HepG2 (cell line): ENCODE measurements around the gene MC1R. TPM values are rescaled to one million over a fixed set of nuclear protein-coding genes. Genes with fewer than 3 reads are reported as not detected.
A peak's percentile ranks its signal among the peaks of the same experiment; 100 is the strongest.

Source experiments
- ARID2 ChIP-seq: sonication (generic); formaldehyde crosslinking; IDR thresholded peaks from 2 replicates; pipeline ENCODE4 v1.8.1; 2022; ENCODE audit warnings: mild to moderate bottlenecking, missing genetic modification reagents, borderline replicate concordance
- ATF7-NPFF ChIP-seq: sonication (generic); formaldehyde crosslinking; IDR thresholded peaks from 2 replicates; pipeline ENCODE4 v1.8.1; 2023; ENCODE audit warnings: mild to moderate bottlenecking, low read depth, missing genetic modification reagents, moderate library complexity
- CBX1 ChIP-seq: IDR thresholded peaks from one replicate; pipeline ENCODE4 v1.6.1; 2016; ENCODE audit warnings: antibody characterized with exemption, low read depth
- MIER2 ChIP-seq: IDR thresholded peaks from 2 replicates; pipeline ENCODE4 v1.6.1; 2016; ENCODE audit warnings: missing biosample characterization, missing genetic modification reagents
- MLLT10 ChIP-seq: sonication (generic); formaldehyde crosslinking; IDR thresholded peaks from 2 replicates; pipeline ENCODE4 v1.4.0; 2020; ENCODE audit warnings: missing genetic modification reagents
- NFAT5 ChIP-seq: sonication (generic); formaldehyde crosslinking; IDR thresholded peaks from 2 replicates; pipeline ENCODE4 v1.4.0; 2020; ENCODE audit warnings: missing genetic modification reagents
- NR2F1 ChIP-seq, 2 experiments: fragments of 450-650 bp in 1 of 2; formaldehyde crosslinking in 1 of 2; IDR thresholded peaks; 2 replicates each; pipeline versions ENCODE4 v1.5.0 to v1.6.1; 2016 to 2020; ENCODE audit warnings: mild to moderate bottlenecking in 1 of 2, missing compliant biosample characterization in 1 of 2, missing genetic modification reagents in 1 of 2, moderate library complexity in 1 of 2
- PAWR ChIP-seq: sonication (generic); formaldehyde crosslinking; IDR thresholded peaks from 2 replicates; pipeline ENCODE4 v1.4.0; 2020; ENCODE audit warnings: missing genetic modification reagents, mild to moderate bottlenecking, borderline replicate concordance
- RBM39 ChIP-seq: fragments of 200-400 bp; formaldehyde crosslinking; IDR thresholded peaks from one replicate; pipeline ENCODE4 v1.6.1; 2018; ENCODE audit warnings: antibody characterized with exemption, mild to moderate bottlenecking, low read depth, low read length; ENCODE audit not compliant: poor library complexity, severe bottlenecking
- RFX1 ChIP-seq: fragments of 450-650 bp; IDR thresholded peaks from 2 replicates; pipeline ENCODE4 v1.6.1; 2017
- SALL1 ChIP-seq: sonication (generic); formaldehyde crosslinking; IDR thresholded peaks from 2 replicates; pipeline ENCODE4 v1.8.0; 2022; ENCODE audit warnings: mild to moderate bottlenecking, missing genetic modification reagents
- SOX6 ChIP-seq, 2 experiments: fragments of 450-650 bp in 1 of 2; sonication (generic) in 1 of 2; formaldehyde crosslinking in 1 of 2; IDR thresholded peaks; 2 replicates each; pipeline versions ENCODE4 v1.4.0 to v1.6.1; 2017 to 2020; ENCODE audit warnings: antibody characterized with exemption in 1 of 2, mild to moderate bottlenecking in 1 of 2, missing genetic modification reagents in 1 of 2
- ZBTB3 ChIP-seq: sonication (generic); formaldehyde crosslinking; IDR thresholded peaks from 2 replicates; pipeline ENCODE4 v1.4.0; 2020; ENCODE audit warnings: low read depth, mild to moderate bottlenecking, moderate library complexity, missing genetic modification reagents, borderline replicate concordance
- ZNF317 ChIP-seq: sonication (generic); formaldehyde crosslinking; IDR thresholded peaks from 2 replicates; pipeline ENCODE4 v1.5.0; 2020; ENCODE audit warnings: mild to moderate bottlenecking, missing genetic modification reagents
- ZNF343 ChIP-seq: sonication (generic); formaldehyde crosslinking; IDR thresholded peaks from 2 replicates; pipeline ENCODE4 v1.4.0; 2020; ENCODE audit warnings: mild to moderate bottlenecking, missing genetic modification reagents
- ZNF382 ChIP-seq: sonication (generic); formaldehyde crosslinking; IDR thresholded peaks from 2 replicates; pipeline ENCODE4 v1.5.0; 2020; ENCODE audit warnings: missing genetic modification reagents, mild to moderate bottlenecking, borderline replicate concordance
- ZNF512B ChIP-seq: sonication (generic); formaldehyde crosslinking; IDR thresholded peaks from 2 replicates; pipeline ENCODE4 v1.5.1; 2020; ENCODE audit warnings: missing genetic modification reagents, mild to moderate bottlenecking, borderline replicate concordance
- ZNF556 ChIP-seq: sonication (generic); formaldehyde crosslinking; IDR thresholded peaks from 2 replicates; pipeline ENCODE4 v1.4.0; 2020; ENCODE audit warnings: mild to moderate bottlenecking, missing genetic modification reagents, borderline replicate concordance
- ZNF749 ChIP-seq: sonication (generic); formaldehyde crosslinking; IDR thresholded peaks from 2 replicates; pipeline ENCODE4 v1.8.0; 2022; ENCODE audit warnings: mild to moderate bottlenecking, missing genetic modification reagents, moderate library complexity, borderline replicate concordance
- ZNF772 ChIP-seq: sonication (generic); formaldehyde crosslinking; IDR thresholded peaks from 2 replicates; pipeline ENCODE4 v1.5.0; 2020; ENCODE audit warnings: mild to moderate bottlenecking, missing genetic modification reagents
- ZSCAN29 ChIP-seq: sonication (generic); formaldehyde crosslinking; conservative IDR thresholded peaks from 2 replicates; pipeline ENCODE4 v1.4.0; 2020; ENCODE audit warnings: mild to moderate bottlenecking, missing genetic modification reagents
- ZSCAN31 ChIP-seq: sonication (generic); formaldehyde crosslinking; IDR thresholded peaks from 2 replicates; pipeline ENCODE4 v1.5.0; 2020; ENCODE audit warnings: low read depth, mild to moderate bottlenecking, missing genetic modification reagents
- polyA plus RNA-seq, 8 experiments: library from polyadenylated mRNA; depleted of rRNA in 3 of 8; stranded (reverse) in 7 of 8; unstranded in 1 of 8; fragments of >200 nt; fragmentation: Illumina TruSeq in 4 of 8; extraction: Trizol in 4 of 8; gene quantifications; 2 replicates each; pipeline versions ENCODE4 v1.2.1 to v1.2.3, GENCODE V29; 2011 to 2016; ENCODE audit warnings: low read depth in 4 of 8, missing spikeins in 1 of 8, mixed read lengths in 1 of 8; ENCODE audit not compliant: insufficient read depth in 1 of 8
- total RNA-seq, 5 experiments: library from RNA; depleted of rRNA; stranded (reverse); fragments of >200 nt; fragmentation: Illumina TruSeq; extraction: Trizol; gene quantifications; 2 replicates each; pipeline ENCODE4 v1.2.3, GENCODE V29; 2016; ENCODE audit warnings: low read depth in 1 of 5

Gene MC1R
- total and polyA plus RNA-seq, 2 of the 13 experiments (the other 11 are each of a cell fraction or from before 2014, with no cell fraction given), result 9.1 to 14.8 TPM

DNA sequence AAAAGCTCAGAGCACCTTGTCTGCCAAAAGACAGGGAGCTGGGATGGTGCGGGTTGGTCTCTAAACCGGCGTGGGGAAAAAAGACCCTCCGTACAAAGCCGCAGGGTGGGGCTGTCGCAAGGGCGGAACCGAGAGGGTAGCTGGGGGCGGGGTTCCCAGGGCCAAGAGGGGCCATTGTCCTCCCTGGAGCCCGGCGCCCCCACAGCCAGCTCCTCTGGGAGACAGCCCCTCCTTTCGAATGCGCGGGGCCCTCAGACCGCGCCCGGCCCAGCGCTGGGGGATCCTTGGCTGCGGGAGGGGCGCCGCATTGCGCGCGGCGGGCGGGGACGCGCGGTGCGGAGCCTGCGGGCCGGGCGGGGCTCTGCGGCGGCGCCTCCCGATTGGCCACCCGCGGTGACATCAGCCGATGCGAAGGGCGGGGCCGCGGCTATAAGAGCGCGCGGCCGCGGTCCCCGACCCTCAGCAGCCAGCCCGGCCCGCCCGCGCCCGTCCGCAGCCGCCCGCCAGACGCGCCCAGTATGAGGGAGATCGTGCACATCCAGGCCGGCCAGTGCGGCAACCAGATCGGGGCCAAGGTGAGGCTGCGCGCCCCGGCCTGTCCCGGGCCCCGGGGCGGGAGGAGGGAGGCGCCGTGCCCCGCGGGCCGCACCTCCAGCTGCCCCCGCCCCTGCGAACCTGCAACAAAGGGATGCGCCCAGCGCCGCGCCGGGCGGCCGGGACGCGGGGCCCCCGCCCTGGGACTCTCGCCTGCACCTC, 4.4 kb downstream of the MC1R start, which contains the start of gene TUBB3 (continued):
- TF ChIP-seq RBM39 (peak; percentile 79), MIER2 (CRISPR knock-in tag) (no peak), ZBTB3 (no peak), ZNF317 (CRISPR knock-in tag) (no peak), CBX1 (peak; percentile 87), ZNF343 (no peak), ZSCAN29 (CRISPR knock-in tag) (no peak), ZNF556 (no peak; the same call in 1 of the 2 replicates), NFAT5 (CRISPR knock-in tag) (peak; percentile 54; the same call in 1 of the 2 replicates), MLLT10 (no peak), RFX1 (no peak), NR2F1 (CRISPR knock-in tag; IDR thresholded peaks at IDR 0.05) (no peak), ZNF382 (CRISPR knock-in tag) (no peak), PAWR (CRISPR knock-in tag) (no peak), ATF7-NPFF (peak; percentile 90), ZSCAN31 (CRISPR knock-in tag) (peak; percentile 82), SOX6 (IDR thresholded peaks at IDR 0.05) (no peak), SOX6 (CRISPR knock-in tag; IDR thresholded peaks at IDR 0.05) (no peak), ZNF772 (CRISPR knock-in tag) (no peak; the same call in 1 of the 2 replicates), SALL1 (CRISPR knock-in tag) (peak; percentile 39; the same call in 1 of the 2 replicates), ARID2 (CRISPR knock-in tag) (no peak), ZNF749 (peak; percentile 84; the same call in 1 of the 2 replicates), ZNF512B (CRISPR knock-in tag) (no peak)
